ENCODE data around the gene PEDS1.
"Not testable (repeated sequence)": the region's sequence is repeated elsewhere in the genome, so short reads cannot be mapped to it uniquely, and the experiment has no call there.

Gene PEDS1

DNA sequence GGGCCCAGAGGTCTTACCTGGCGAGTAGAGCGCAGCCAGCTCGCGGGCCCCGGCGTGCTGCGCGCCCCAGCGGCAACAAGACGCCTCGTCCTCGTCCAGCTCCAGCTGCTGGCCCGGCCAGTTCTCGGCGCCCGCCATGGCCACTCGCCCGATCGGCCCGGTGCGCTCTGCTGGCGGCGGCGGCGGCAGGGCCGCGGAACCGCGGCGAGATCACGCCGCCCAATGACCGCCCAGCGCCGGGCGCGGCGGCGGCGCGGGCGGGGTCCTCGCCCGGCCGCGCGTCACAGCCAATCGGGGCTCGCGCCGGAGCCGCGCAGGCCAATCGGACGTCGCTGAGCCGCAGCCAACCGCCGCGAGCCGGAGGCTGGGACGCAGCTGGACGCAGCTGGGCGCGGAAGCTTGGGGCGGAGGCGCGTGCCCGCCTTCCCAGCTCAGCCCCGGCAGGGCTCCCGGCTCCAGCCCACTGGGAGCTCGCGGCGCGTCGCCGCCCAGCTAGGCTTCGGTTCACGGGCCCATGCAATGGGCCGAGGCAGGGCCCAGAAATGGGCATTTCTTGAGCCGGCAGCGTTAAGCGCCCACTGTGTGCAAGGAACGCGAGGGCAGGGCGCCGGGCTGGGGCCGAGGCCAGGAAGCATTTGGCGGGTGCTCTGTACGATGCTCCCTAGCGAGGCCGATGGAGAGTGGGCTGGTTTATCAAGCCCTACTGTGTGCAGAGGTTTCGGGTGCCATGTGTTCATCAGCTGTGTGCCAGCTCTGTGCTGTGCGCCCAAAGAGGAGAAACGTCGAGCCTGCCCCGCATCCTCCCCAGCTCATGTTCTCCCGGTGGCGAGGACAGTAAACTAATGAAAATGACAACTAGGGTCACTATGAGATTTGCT lies at the start of gene PEDS1:
Gene PEDS1 (minus strand): TSS at position 224 of the 878 bp plus-strand sequence. CDS start 86 bp downstream, at position 138.
- peak; percentile 74 for DNase-seq (ENCODE audit: low read depth)

DNA sequence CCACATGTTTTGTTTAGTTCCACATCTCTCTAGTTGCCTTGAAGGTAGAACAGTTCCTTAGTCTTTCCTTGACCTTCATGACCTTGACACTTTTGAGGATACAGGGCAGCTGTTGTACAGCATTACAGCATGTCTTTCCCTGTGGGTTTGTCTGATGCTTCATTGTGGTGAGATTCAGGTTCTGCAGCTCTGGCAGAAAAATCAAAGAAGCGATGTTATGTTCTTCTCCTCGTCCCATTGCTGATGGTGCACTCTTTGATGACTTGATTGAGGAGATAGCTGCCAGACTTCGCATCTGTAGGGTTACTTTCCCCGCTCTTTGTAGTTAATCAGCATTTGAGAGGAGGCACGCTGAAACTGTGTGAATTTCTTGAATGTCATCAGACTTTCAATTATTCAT lies 49.2 kb upstream of the PEDS1 start:
- no peak for DNase-seq (ENCODE audit: low read depth)

DNA sequence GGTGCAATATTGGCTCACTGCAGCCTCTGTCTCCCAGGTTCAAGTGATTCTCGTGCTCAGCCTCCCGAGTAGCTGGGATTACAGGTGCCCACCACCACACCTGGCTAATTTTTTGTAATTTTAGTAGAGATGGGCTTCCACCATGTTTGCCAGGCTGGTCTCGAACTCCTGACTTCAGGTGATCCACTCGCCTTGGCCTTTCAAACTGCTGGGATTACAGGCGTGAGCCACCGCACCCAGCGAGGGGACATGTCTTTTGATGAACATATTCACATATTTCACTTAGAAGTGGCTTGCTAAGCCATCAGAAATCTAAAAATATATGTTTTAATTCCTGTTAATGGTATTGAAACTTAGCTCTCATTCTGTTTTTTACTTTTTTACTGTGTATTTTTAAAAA lies 48.2 kb upstream of the PEDS1 start:
- DNase-seq (ENCODE audit: low read depth) = not testable (repeated sequence)

DNA sequence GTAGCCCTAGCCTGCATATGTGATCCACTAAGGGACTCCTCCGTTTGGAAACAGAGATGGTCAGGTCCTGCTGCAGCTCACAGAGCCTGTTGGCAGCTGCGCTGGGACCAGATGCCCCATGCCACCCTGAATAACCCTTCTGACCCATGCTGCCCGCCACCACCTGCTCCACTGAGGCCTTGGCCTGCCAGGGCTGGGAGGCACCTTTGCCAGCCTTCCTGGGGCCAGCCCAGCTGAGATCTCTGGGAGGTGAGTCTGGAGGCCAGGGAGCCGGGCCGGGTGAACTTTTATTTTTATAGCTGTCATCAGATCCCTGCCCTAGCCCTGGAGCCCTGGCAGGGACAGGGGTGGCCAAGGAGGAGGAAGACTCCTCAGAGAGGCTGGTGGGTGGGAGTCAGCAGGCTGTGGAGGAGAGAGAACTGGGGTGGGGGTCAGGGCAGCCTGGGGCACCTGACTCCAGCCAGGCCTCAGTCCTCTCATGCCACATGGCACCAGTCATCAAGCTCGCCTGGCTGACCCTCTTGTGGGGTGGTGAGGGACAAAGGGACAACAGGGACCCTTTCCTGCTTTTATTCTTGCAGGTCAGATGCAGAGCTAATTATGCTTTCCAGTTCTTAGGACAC lies 47.1 kb upstream of the PEDS1 start:
- DNase-seq (ENCODE audit: low read depth) = no peak

DNA sequence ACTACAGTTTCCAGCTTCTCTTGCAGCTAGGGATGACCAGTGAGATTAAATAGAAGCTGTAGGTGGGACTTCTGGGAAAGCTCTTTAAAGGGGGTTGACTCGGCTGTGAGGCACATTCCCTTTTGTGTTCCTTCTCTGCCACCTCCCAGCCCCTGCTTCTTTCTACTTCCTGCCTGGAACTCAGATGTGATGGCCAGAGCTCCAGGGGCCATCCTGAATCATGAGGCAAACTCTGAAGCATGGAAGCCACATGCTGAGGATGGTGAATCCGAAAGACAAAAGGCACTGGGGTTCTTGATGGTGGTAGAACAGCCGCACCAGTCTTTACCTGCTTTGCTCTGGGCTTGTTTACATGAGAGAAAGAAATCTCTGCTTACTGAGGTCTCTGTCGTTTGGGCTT lies 46.2 kb upstream of the PEDS1 start:
- no peak for DNase-seq (ENCODE audit: low read depth)

DNA sequence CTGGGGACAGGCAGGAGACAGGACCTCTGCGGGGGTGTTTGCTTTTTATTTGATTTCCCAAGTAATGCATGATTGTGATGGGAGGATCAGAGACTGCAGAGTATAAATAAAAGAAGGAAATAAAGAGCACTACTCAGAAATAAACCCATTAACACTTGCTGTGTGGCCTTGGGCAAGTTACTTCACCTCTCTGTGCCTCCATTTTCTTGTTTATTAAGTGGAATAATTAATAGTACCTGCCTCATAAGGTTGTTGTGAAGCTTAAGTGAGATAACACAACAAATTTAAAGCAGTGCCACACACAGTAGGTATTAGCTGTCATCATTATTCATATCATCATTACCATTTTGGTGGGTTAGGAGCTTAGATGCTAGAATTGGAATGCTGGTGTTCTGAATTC lies 45.2 kb upstream of the PEDS1 start:
- DNase-seq (ENCODE audit: low read depth) = no peak

DNA sequence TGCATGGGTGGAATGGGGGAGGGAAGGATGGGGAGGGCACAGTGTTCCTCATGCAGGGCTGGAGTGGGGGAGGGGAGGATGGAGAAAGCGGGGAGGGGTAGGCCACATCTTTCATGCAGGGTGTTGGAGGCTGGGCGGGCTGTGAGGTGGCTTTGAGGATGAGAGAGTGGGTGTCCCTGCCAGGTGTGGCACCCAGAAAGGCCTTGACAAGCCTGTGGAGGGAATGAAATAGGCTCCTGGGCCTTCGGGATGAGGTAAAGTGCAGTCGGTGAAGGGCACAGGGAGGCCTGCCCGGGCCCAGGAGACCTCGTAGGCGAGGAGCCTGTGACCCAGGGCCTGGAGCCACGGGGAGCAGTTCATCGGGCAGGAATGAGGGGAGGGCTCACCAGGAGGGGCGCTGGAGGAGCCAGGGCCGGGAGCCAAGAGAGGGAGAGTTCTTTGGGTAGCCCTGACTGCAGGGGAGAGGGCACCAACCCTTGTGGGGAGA lies 44.7 kb upstream of the PEDS1 start:
- no peak for DNase-seq (ENCODE audit: low read depth)

DNA sequence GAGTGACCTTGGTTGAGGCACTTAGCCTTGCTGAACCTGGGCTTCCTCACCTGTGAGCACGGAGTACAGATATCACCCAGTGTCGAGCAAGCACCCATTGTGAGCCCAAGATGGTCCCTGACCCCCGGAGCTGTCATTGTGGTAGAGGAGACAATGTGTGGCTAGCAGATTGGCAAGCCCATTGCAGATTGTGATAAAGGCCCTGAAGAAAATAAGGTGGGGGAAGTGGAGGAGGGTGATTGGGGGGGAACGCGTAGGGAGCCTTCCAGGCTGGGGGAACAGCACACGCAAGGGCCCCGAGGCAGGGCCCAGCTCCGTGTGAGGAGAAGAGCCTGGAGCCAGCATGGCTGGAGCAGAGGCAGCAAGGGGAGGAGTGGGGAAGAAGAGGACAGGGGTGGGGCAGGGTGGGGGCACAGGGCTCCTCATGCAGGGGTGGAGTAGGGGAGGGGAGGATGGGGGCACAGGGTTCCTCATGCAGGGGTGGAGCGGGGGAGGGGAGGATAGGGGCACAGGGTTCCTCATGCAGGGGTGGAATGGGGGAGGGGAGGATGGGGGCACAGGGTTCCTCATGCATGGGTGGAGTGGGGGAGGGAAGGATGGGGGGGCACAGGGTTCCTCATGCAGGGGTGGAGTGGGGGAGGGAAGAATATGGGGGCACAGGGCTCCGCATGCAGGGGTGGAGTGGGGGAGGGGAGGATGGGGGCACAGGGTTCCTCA lies 44.1 kb upstream of the PEDS1 start:
- DNase-seq (ENCODE audit: low read depth) = no peak

DNA sequence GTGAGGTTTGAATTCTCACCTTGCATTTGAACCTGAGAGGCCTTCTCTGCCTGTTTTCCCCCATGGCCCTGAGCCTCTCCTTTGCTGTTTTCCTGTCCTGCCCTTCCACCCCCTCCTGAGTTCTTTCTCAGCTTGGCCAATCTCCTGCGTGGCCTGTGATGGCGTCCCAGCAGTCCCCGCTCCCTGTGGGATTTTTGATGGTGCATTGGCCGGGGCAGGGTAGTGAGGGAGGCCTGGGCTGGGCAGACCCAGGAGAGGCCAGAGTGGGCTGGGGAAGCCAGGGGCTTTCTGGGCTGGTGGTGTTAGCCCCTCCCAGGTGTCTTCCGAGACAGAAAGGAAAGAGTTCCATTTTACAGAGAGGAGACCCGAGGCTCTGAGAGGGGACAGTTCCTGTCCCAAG lies 43.4 kb upstream of the PEDS1 start:
- no peak for DNase-seq (ENCODE audit: low read depth)

DNA sequence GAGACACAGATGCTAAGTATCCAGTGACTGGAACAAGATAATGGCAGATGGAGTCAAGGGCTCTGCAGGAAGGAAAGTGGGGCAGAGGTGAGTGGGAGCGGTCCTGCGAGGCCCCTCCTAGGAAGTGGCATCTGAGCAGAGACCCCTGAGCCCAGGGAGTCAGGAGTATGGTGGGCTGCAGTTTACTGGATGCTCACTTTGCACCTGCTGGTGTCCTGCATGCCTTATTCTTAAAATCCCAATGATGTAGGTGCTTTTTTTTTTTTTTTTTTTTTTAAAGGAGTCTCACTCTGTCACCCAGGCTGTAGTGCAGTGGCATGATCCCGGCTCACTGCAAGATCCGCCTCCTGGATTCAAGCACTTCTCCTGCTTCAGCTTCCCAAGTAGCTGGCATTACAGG lies 42.7 kb upstream of the PEDS1 start:
- no peak for DNase-seq (ENCODE audit: low read depth)

DNA sequence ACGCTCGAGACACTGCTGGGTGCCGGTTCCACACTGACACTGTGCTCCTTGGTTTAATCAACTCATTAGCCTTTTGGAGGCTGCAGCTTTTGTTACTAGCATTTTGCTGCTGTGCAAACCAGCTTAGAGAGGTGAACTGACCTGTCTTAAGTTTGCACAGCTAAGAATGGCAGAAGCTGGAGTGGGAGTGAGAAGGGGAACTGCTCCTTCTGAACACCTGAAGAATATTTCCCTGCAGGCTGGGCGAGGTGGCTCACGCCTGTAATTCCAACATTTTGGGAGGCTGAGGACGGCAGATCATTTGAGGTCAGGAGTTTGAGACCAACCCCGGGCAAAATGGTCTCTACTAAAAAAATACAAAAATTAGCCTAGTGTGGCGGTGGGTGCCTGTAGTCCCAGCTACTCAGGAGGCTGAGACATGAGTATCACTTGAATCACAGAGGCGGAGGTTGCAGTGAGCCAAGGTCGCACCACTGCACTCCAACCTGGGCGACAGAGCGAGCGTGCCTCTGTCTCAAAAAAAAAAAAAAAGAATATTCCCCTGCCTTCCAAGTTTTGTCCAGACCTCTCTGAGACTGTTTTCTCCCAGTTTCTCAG lies 42.1 kb upstream of the PEDS1 start:
- no peak for DNase-seq (ENCODE audit: low read depth)

DNA sequence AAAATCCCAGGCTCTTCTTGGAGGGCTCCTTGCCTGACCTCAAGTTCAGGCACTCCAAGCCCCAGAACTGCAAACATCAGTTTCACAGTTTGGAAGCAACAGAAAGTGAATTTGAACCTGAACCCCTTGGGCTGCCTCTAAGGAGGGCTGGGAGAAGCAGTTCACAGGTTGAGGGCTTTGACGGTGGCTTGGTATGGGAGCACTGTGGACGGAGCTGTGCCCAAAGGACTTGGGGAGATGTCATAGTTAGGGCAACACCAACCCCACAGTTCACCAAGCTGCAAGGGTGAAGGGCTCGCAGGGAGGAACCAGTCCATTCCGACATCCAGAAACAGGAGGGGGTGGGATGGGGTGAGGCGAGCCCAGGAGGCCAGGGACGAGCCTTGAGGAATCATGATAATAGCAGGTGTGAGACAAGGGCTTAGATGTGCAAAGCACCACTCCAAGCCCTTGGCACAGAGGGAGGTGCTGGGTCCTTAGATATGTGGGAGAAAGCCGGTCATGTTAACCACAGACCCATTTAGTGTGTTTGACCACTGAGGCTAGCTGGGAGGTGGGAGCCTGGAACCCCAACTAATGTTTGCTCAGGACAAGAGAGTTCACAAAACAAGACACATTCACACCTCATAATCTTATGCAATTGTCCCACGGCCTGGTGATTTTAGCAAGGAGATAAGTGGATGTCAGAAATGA lies 41.5 kb upstream of the PEDS1 start:
- DNase-seq (ENCODE audit: low read depth) = no peak

DNA sequence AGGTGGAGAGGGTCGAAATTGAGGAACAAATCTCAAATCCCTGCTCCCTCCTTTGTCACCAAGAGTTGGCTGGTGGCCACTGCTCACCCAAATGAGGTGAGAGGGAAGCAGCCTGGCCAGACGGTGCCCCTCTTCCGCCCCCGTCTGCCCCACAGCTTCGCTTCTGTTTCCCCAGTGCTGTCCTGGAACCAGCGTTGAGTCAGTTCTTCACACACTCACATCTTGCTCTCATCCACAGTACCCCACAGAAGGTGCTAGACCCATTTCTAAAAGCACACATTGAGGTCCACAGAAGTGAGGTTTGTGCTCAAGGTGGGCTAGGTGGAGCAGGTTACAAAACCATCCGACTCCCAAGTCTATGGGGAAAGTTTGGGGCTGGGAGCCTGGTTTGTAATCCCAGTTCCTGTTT lies 40.9 kb upstream of the PEDS1 start:
- no peak for DNase-seq (ENCODE audit: low read depth)

DNA sequence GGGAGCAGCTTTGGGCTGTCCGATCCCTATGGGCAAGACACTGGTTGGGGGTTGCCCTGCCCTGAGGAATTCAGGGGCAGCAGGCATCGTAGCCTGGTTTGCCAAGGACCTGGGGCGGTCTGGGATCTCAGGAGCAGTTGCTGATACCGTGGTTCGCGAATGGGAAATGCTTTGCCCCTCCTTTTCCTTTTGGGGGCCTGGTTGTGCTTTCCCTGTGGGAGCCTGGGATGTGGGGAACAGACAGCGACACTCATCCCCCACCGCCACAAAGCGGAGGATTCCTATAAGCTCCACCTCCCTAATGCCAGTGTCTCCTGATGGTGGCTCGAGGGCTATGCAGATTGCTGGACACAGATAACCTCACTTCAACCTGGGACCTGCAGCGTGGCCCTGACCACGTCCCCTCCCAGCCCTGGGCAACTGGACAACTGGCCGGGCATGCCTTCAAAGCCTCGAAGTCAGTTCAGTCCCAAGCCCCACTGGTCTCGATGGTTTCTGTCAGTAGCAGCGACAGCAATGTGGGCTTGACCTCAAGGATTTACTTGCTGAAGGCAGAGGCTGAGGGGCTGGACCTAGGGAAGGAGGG lies 40.4 kb upstream of the PEDS1 start:
- DNase-seq (ENCODE audit: low read depth) = no peak

DNA sequence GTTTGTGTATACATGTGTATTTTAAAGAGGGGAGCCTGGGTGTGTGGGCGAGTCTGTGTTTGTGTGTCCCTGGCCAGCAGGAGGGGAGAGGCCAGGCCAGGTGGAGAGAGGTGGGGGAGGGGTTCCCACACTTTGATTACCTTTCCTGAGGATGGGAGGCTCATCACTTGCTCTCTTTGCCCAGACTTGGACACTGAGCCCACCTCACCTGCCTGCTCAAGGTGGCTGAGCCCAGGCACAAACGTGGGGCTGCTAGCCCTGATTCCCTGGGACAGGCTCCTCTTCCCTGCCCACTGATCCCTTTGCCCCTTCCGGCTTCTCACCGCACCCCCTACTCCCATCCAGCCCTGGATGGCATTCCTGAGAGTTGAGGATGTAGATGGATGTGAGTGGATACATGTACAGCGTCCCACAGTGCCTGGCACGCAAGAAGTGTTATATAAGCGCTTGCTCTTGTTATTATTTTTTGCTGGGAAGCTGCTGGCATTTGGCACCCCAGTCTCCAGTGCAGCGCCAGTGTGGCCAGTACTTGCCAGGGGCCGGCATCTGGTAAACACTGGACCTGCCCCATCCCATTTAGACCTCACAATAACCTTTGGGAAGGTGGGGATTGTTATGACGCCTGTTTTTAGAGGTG lies 39.8 kb upstream of the PEDS1 start:
- no peak for DNase-seq (ENCODE audit: low read depth)

DNA sequence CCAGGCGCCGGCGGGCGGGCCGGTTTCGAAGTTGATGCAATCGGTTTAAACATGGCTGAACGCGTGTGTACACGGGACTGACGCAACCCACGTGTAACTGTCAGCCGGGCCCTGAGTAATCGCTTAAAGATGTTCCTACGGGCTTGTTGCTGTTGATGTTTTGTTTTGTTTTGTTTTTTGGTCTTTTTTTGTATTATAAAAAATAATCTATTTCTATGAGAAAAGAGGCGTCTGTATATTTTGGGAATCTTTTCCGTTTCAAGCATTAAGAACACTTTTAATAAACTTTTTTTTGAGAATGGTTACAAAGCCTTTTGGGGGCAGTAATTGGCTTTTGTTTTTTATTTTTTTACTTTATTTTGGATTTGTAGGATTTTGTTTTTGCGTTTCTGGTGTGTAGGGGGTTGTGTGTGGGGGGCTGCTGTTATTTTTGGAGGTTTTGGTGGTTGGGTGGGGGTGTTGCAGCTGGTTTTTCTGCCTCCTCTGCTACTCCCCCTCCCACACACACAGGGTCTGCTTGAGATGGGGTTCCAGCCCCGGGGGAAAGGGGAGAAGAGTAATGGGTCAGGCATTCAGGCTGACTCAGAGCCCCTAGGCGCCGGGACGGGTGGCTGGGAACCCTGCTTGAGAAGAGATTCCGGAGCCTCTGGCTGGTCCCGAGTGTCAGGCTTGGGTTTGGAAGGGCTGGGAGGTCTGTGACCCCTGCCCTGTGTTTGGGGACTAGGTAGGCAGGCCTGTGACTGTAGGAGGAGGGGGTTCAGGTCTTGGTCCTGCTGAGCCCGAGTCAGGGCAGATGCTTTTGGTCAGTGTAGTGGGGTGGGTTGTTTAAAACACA lies 39.1 kb upstream of the PEDS1 start:
- peak; percentile 68 for DNase-seq (ENCODE audit: low read depth)

DNA sequence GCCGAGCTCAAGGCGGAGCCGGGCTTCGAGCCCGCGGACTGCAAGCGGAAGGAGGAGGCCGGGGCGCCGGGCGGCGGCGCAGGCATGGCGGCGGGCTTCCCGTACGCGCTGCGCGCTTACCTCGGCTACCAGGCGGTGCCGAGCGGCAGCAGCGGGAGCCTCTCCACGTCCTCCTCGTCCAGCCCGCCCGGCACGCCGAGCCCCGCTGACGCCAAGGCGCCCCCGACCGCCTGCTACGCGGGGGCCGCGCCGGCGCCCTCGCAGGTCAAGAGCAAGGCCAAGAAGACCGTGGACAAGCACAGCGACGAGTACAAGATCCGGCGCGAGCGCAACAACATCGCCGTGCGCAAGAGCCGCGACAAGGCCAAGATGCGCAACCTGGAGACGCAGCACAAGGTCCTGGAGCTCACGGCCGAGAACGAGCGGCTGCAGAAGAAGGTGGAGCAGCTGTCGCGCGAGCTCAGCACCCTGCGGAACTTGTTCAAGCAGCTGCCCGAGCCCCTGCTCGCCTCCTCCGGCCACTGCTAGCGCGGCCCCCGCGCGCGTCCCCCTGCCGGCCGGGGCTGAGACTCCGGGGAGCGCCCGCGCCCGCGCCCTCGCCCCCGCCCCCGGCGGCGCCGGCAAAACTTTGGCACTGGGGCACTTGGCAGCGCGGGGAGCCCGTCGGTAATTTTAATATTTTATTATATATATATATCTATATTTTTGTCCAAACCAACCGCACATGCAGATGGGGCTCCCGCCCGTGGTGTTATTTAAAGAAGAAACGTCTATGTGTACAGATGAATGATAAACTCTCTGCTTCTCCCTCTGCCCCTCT lies 38.2 kb upstream of the PEDS1 start:
- DNase-seq (ENCODE audit: low read depth) = peak; percentile 52

DNA sequence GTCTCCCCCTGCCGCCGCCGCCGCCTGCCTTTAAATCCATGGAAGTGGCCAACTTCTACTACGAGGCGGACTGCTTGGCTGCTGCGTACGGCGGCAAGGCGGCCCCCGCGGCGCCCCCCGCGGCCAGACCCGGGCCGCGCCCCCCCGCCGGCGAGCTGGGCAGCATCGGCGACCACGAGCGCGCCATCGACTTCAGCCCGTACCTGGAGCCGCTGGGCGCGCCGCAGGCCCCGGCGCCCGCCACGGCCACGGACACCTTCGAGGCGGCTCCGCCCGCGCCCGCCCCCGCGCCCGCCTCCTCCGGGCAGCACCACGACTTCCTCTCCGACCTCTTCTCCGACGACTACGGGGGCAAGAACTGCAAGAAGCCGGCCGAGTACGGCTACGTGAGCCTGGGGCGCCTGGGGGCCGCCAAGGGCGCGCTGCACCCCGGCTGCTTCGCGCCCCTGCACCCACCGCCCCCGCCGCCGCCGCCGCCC lies 37.6 kb upstream of the PEDS1 start:
- DNase-seq (ENCODE audit: low read depth) = peak; percentile 59

Data from stimulated activated CD8-positive, alpha-beta memory T cell treated with anti-CD3 and anti-CD28 coated beads, Interleukin-12 subunit alpha, Interleukin-12 subunit beta, amount 100 ng/mL, for 4 hours (primary cell).